Middle frontal gyrus (tissue), 1 donor: ENCODE data around the gene ZNF358.

Experiments
- DNase-seq: peaks from one replicate; pipeline ENCODE4 v3.0.0-alpha.2; 2015; ENCODE audit warnings: low spot score; ENCODE audit errors: extremely low spot score

Gene ZNF358

GRCh38 chr19:7515645-7516151 lies at the start of gene ZNF358:
Gene ZNF358, plus strand, starts transcription at chr19:7516103. Its CDS starts 3,140 bp downstream, at chr19:7519243.
- DNase-seq = no peak

DNA sequence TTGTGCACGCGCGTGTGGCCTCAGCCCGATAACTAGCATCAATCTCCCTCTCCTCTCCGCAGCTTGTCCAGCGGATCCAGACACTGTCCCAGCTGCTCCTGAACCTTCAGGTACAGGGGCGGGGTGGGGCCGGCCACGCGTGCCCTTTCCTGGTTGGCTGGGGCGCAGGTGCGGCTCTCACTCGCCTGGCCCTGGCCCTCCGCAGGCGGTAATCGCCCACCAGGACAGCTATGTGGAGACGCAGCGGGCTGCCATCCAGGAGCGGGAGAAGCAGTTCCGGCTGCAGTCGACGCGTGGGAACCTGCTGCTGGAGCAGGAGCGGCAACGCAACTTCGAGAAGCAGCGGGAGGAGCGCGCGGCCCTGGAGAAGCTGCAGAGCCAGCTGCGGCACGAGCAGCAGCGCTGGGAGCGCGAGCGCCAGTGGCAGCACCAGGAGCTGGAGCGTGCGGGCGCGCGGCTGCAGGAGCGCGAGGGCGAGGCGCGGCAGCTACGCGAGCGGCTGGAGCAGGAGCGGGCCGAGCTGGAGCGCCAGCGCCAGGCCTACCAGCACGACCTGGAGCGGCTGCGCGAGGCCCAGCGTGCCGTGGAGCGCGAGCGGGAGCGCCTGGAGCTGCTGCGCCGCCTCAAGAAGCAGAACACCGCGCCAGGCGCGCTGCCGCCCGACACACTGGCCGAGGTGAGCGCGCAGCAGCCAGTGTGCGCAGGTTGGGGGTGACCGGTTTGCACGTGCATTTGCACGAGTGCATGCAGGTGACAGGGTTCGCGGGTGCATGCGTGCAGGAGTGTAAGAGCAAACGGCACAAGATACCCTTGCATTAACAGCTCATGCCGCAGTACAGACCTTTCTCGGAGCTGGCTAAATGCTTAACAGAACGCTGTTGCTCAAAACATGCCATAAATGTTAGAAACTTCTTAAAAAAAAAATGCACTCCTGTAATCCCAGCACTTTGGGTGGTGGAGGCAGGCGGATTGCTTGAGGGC lies 48.6 kb upstream of the ZNF358 start:
- no peak for DNase-seq

GRCh38 chr19:7468840-7469239 lies 47.1 kb upstream of the ZNF358 start:
- no peak for DNase-seq

DNA sequence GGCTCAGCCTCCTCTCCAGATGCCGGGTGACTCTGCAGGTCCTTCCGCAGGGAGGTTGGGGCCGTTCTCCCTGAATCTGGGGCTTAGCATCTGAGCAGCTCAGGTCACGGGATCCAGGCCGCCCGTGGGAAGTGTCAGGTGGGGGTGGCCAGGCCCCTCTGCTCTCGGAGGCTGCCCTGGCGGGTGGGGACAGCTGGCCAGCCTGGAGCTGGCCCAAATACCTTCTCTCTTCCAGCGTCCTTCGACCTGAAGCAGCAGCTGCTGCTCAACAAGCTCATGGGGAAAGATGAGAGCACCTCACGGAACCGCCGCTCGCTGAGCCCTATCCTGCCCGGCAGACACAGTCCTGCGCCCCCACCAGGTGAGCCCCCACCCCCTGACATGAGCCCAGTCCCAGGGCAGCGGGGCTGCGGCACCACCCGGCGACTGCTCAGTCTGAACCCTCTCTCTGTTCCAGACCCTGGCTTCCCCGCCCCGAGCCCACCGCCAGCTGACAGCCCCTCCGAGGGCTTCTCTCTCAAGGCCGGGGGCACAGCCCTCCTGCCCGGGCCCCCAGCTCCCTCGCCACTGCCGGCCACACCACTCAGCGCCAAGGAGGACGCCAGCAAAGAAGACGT lies 46.1 kb upstream of the ZNF358 start:
- DNase-seq = no peak

DNA sequence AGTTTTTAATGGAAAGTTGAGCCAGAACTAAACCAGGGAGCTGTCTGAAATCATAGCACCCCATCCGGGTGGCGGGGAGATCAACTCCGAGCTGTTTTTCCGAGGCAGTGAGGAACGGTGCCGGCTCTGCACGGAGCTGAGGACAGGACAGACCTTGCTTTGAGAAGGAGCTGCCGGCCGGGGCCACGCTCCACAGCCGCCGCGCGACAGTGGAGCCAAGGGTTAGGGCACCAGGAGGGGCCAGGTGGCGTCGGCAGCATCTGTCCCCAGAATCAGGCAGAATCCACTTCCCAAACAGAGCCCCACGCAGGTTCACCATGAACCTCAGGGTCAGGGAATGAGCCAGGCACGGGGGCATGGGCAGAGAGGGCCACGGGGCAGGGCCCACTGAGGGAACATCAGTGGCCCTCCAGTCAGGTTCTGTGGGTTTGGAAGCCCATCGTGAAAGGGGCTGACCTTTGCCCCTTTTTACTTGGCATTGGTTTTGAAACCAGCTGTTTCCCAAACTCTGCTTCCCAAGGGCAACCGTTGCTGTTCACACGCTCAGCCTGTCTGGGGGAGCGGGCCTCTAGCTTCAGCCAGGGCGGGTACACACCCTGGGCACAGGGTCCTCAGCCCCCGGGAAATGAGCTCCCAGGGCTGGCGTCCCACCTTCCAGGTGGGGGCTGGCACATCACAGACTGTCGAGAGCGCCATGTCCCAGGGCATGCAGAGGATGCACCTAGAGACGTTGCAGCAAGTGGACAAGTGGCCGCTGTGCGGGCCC lies 45.2 kb upstream of the ZNF358 start:
- no peak for DNase-seq

DNA sequence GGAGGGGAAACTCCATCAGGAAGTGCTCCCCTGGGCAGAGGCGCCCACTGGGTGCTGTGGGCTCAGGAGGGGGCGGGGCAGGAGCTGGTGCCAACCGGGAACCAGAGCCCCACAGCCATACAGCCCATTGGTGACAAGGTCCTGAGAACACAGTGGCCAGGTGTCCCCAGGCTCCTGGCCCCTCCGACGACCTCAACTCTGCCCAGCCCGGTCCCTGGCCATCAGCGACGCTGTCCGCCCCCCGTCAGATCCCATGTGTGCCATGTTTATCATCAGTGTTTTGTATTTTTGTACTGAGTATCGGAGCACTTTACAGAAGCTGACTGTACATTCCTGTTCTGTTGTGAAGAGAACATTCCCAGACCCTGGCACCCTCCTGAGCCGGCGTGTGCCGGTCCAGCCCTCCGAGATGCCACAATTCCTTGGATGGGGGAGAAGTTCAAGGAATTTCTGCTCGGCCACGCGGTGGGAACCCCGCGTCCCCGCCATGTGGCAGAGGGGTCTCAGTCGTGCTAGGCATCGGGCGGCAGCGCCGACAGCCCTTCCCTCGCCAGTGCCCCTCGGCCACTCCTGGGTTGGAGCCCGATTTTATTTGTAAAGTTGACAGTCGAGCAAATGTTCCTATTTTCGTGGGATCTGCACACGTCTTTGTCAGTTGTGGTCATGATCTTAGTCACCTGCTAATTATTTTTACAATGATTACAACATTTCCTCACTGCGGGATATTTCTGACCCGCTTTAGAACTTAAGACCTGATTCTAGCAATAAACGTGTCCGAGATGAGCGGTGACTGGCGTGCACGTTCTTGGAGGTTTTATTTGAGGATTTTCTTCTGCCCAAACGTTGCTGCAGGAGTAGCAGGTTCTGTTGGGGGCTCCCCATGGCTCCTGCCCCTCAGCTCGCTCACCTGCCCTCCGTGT lies 43.9 kb upstream of the ZNF358 start:
- DNase-seq = no peak

DNA sequence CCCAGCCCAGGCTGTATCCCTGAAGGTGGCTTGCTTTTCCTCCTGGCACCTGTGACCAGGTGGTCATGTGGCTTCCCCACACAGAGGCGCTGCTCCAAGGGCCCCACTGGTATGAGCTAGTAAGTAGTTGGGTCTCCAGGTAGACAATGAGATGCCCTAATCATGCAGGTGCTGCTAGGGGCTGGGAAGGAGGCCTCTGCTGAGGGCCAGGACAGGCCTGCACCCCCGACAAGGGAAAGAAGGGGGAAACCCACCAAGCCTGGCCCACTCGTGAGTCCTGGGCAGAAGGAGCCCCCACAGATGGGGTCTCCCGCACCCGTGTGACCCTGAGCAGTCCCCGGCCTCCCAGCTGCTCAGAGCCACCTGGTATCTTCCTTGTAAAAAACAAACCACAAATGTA lies 40.2 kb upstream of the ZNF358 start:
- DNase-seq = no peak

GRCh38 chr19:7476241-7476640 lies 39.7 kb upstream of the ZNF358 start:
- DNase-seq = no peak

DNA sequence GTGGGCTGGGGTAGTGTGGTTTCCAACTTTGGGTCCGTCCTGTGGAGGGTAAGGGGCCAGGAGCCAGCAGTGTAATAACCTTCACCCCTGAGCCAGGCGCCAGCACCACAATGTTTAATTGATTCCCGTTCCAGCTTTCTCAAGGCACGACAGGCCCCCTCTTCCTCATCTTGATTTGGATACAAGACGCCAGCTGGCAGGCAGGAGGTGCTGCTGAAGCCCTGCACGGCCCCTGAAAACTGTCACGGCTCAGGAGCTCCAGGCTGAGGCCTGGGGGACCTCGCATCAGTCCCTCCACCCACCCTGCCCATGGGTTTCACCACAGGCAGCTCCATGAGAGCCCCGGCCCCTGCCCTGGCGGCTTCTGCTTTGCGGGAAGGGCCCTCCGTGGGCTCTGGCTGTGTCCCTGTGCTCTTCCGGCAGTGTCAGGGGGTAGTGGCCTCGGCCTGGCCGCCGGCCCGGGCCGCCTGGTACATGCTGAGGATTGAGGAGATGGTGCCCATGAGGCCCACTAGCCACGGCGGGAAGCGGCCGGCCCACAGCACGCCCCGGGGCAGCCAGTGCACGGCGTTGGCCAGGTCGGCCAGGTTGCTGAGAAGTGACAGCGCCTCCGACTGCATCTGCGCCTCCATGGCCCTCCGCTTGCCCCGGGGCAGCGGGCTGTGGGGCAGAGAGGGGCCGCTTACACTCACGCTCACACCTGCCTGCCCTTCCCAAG lies 39.0 kb upstream of the ZNF358 start:
- no peak for DNase-seq

DNA sequence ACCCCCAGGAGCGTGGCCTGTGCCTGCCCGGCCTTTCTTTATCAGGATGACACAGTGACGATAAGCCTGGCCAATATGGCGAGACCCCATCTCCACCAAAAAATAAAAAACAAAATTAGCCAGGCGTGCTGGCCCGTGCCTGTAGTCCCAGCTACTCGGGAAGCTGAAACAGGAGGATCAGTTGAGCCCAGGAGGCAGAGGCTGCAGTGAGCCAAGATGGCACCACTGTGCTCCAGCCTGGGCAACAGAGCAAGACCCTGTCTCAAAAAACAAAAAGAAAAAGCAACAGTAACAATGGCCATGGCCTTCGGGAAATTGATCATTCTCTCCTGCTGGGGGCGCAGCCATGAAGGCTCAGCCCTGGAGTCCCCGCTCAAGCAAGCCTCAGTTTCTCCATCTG lies 38.1 kb upstream of the ZNF358 start:
- no peak for DNase-seq

DNA sequence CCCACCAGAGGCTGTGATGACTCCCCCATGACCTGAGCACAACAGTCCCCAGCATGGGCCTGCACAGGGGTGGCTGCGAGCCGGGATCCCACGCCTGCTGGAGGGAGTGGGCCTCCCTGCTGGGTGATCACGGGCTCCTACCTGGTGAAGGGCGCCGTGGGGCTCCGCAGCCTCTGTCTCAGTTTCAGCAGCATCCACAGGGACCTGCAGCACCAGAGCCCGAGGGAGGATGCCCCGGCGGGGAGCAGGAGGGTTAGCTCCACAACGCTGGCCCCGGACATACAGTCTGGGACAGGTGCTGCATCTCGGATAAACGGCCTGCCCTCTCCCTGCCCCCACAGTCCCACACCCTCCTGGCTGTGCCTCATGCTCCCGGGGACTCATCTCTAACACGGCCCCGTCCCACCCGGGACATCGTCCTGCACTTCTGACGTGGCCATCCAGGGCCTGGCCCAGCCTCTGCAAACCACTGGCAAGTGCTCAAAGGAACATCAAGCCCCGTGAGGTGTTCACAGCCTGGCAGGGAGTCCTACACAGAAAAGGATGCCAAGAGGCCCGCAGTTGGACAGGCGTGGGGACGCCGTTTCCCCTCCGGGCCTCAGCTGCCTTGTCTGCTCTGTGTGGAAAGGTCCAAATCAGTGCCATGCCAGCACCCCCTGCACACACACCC lies 37.6 kb upstream of the ZNF358 start:
- DNase-seq = no peak

DNA sequence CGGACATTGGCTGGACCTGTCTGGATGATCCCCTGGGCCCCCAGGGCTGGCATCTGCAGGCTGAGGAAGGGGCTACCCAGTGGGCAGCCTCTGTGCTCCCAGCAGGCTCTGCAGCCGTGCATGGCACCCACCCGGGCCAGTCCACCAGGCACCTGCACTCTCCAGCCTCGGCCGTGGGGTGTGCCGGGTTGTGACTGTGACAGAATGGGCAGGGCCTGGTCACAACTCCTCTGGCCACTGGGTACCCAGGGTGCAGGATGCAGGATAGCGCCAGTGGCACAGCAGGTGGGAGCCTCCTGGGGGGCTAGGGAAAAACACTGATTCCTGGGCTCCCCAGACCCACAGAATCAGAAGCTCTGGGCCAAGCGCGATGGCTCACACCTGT lies 37.1 kb upstream of the ZNF358 start:
- no peak for DNase-seq

GRCh38 chr19:7480222-7480969 lies 35.5 kb upstream of the ZNF358 start:
- DNase-seq = no peak

DNA sequence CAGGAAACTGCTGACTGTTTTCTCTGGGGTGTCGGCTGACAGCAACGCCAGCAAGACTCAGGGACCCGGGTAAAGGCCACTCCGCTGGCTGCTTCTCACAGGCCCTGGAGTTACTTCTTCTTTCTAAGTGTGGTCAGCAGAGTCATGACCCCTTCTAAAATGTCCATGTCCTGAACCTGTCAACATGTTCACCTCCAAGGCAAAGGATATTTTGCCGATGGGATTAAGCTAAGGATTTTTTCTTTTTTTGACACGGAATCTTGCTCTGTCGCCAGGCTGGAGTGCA lies 35.0 kb upstream of the ZNF358 start:
- no peak for DNase-seq

GRCh38 chr19:7482584-7483439 lies 33.1 kb upstream of the ZNF358 start:
- no peak for DNase-seq

DNA sequence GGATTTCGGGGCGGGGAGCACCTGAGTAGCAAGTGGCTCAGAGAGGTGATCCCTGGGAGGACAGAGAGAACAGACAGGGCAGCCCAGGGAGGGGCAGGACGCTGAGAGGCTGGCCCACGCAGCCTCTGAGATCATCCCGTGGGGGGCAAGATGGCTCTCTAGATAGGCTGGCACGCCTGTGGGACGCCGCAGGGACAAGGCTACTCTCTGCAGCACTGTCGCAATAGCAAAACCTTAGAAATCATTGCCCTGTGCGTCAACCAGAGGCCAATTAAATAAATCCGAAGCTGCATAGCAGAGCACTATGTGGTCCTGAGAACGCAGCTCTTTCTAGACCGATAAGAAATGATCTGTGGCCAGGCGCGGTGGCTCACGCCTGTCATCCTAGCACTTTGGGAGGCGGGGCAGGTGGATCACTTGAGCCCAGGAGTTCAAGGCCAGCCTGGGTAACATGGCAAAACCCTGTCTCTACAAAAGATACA lies 32.1 kb upstream of the ZNF358 start:
- no peak for DNase-seq

- no peak for DNase-seq
Measured at GRCh38 chr19:7486923-7487322, 29.0 kb upstream of the ZNF358 start.
